Uterus (tissue), 2 donors: ENCODE data around the gene CLNK.

ENCODE experiments used
- POLR2A ChIP-seq, 2 donors: fragments of 450-650 bp; IDR thresholded peaks; one replicate each; pipeline ENCODE4 v1.6.1; 2016; ENCODE audit warnings: antibody characterized with exemption in 2 of 2, mild to moderate bottlenecking in 1 of 2, moderate library complexity in 1 of 2
- TF ChIP-seq, protein P1 (sequence below), 4 experiments: fragments of 200-600 bp in 2 of 4; fragments of 450-650 bp in 2 of 4; sonication (generic) in 2 of 4; IDR thresholded peaks; one replicate each; pipeline ENCODE4 v1.5.1; 2016 to 2019; ENCODE audit warnings: antibody characterized with exemption in 4 of 4, mild to moderate bottlenecking in 2 of 4, moderate library complexity in 1 of 4

- TF ChIP-seq, protein P1, sequence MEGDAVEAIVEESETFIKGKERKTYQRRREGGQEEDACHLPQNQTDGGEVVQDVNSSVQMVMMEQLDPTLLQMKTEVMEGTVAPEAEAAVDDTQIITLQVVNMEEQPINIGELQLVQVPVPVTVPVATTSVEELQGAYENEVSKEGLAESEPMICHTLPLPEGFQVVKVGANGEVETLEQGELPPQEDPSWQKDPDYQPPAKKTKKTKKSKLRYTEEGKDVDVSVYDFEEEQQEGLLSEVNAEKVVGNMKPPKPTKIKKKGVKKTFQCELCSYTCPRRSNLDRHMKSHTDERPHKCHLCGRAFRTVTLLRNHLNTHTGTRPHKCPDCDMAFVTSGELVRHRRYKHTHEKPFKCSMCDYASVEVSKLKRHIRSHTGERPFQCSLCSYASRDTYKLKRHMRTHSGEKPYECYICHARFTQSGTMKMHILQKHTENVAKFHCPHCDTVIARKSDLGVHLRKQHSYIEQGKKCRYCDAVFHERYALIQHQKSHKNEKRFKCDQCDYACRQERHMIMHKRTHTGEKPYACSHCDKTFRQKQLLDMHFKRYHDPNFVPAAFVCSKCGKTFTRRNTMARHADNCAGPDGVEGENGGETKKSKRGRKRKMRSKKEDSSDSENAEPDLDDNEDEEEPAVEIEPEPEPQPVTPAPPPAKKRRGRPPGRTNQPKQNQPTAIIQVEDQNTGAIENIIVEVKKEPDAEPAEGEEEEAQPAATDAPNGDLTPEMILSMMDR (IDR thresholded peaks at IDR 0.05): no peak
- no peak for TF ChIP-seq POLR2A (IDR thresholded peaks at IDR 0.05)
These were observed 9.7 kb upstream of the CLNK start for GRCh38 chr4:10694151-10694827.
